ENCODE measurements around the gene TDRD15. TPM values are rescaled to one million over a fixed set of nuclear protein-coding genes. Genes with fewer than 3 reads are reported as not detected.

Gene TDRD15
- polyA plus RNA-seq (2011; rRNA removed) = not detected in 2 replicates
- polyA minus RNA-seq (2011; rRNA and poly(A)+ RNA removed) = not detected in 2 replicates

- H3K4me3 ChIP-seq (ENCODE audit: low read depth, low read length) = no peak within 1 kb of the TSS
- no peaks in the 10 kb centered on the region for H3K36me3 ChIP-seq (ENCODE audit: control insufficient read depth, insufficient read depth, low read length)
- DNase-seq (ENCODE audit: low read depth) = no peak
- POLR2A ChIA-PET = no interaction called here
- TF ChIP-seq CTCF (IDR thresholded peaks at IDR 0.05; ENCODE audit: insufficient read depth, low read depth, low read length) = no peak
- CTCF ChIA-PET = no interaction called here
- no peaks in the 10 kb centered on the region for H3K27me3 ChIP-seq (ENCODE audit: control insufficient read depth, insufficient read depth, low read length)
These were observed at the start of gene TDRD15 for GRCh38 chr2:21123473-21124393. TSS of gene TDRD15 (plus strand) at chr2:21123968. CDS start at chr2:21137468, 13,500 bp downstream.

DNA sequence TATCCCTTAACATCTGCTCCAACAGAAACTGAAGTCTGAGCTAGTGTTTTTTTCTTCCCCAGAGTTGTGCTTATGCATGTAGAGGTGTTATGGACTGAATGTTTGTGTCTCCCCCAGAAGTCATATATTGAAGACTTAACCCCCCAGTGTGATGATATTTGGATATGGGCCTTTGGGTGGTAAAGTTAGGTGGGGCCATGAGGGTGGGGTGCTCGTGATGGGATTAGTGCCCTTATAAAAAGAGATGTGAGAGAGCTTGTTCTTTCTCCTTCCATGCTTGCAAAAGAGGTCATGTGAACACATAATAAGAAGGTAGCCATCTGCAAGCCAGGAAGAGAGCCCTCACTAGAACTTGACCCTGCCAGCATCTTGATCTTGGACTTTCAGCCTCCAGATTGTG lies 45.5 kb upstream of the TDRD15 start:
- CTCF ChIA-PET = no interaction called here
- no peaks in the 10 kb centered on the region for H3K36me3 ChIP-seq (ENCODE audit: control insufficient read depth, insufficient read depth, low read length)
- no peak for TF ChIP-seq CTCF (IDR thresholded peaks at IDR 0.05; ENCODE audit: insufficient read depth, low read depth, low read length)
- H3K4me3 ChIP-seq (ENCODE audit: low read depth, low read length) = no peak overlapping the region
- no peaks in the 10 kb centered on the region for H3K27me3 ChIP-seq (ENCODE audit: control insufficient read depth, insufficient read depth, low read length)
- no peak for DNase-seq (ENCODE audit: low read depth)
- POLR2A ChIA-PET = no interaction called here

GRCh38 chr2:21083482-21083881 lies 40.3 kb upstream of the TDRD15 start:
- POLR2A ChIA-PET = no interaction called here
- CTCF ChIA-PET = interaction anchor here (0.6 kb wide), 1 partner anchor 1379 kb away, joined by 4 read pairs; no protein-coding TSS in a partner anchor
- no peak for DNase-seq (ENCODE audit: low read depth)
- Histone ChIP-seq H3K27me3 (ENCODE audit: control insufficient read depth, insufficient read depth, low read length) (no peaks in the 10 kb centered on the region), H3K4me3 (ENCODE audit: low read depth, low read length) (no peak overlapping the region), H3K36me3 (ENCODE audit: control insufficient read depth, insufficient read depth, low read length) (no peaks in the 10 kb centered on the region)
- TF ChIP-seq CTCF (IDR thresholded peaks at IDR 0.05; ENCODE audit: insufficient read depth, low read depth, low read length) = no peak

- no peaks in the 10 kb centered on the region for H3K27me3 ChIP-seq (ENCODE audit: control insufficient read depth, insufficient read depth, low read length)
- H3K36me3 ChIP-seq (ENCODE audit: control insufficient read depth, insufficient read depth, low read length) = no peaks in the 10 kb centered on the region
- ChIA-PET POLR2A (no interaction called here), CTCF (interaction anchor here (0.7 kb wide), 1 partner anchor 38 kb away, joined by 3 read pairs; no protein-coding TSS in a partner anchor)
- H3K4me3 ChIP-seq (ENCODE audit: low read depth, low read length) = no peak overlapping the region
- DNase-seq (ENCODE audit: low read depth) = no peak
- no peak for TF ChIP-seq CTCF (IDR thresholded peaks at IDR 0.05; ENCODE audit: insufficient read depth, low read depth, low read length)
These were observed 39.4 kb upstream of the TDRD15 start for GRCh38 chr2:21084401-21084800.

DNA sequence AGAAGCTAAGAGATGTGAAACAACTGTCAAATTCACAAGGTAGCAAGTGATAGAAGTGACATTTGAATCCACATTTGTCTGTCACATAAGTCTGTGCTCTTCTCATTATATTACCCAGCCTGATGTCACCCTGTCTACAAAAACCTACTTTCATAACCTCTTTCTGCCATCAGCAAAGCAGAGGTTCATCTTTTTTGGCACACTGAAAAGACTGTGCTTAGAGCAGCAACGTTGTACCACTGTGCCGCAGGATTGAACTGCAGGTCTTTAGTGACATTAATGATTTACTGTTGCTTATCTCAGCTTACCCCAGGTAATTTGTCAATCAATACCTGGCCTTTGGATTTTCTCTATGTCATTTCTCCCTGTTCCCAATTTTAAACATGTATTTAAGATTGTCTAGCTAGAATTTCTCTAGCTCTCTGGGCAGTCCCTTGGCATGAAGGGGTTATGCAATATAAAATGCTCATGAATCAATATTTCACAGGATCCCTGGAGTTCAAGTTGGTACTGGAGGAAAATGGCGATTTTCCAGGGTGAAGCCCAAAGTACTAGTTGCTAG lies 31.4 kb upstream of the TDRD15 start:
- ChIA-PET CTCF (no interaction called here), POLR2A (no interaction called here)
- no peaks in the 10 kb centered on the region for H3K27me3 ChIP-seq (ENCODE audit: control insufficient read depth, insufficient read depth, low read length)
- no peak overlapping the region for H3K4me3 ChIP-seq (ENCODE audit: low read depth, low read length)
- no peaks in the 10 kb centered on the region for H3K36me3 ChIP-seq (ENCODE audit: control insufficient read depth, insufficient read depth, low read length)
- no peak for DNase-seq (ENCODE audit: low read depth)
- no peak for TF ChIP-seq CTCF (IDR thresholded peaks at IDR 0.05; ENCODE audit: insufficient read depth, low read depth, low read length)
